Astrocyte of the cerebellum (primary cell): Measurements from ENCODE around the gene KCNMB2.
"Not testable (repeated sequence)": the region's sequence is repeated elsewhere in the genome, so short reads cannot be mapped to it uniquely, and the experiment has no call there.

ENCODE experiments used
- DNase-seq: peaks from one replicate; pipeline ENCODE4 v3.0.0-alpha.2; 2011; ENCODE audit warnings: low read depth
- H3K4me3 ChIP-seq: 2 replicates; pipeline ENCODE4 v1.5.1; 2011; ENCODE audit warnings: mild to moderate bottlenecking, low read depth, low read length, moderate library complexity
- in situ Hi-C: cut with HindIII; loops from 2 replicates; pipeline ENCODE4 v1.10.0; 2017; ENCODE audit warnings: low sequenced_read_pairs
- TF ChIP-seq, protein P1 (sequence below): IDR thresholded peaks from 2 replicates; pipeline ENCODE4 v1.5.1; 2012; ENCODE audit warnings: low read length, low read depth, moderate library complexity, mild to moderate bottlenecking; ENCODE audit errors: missing control alignments

Gene KCNMB2

DNA sequence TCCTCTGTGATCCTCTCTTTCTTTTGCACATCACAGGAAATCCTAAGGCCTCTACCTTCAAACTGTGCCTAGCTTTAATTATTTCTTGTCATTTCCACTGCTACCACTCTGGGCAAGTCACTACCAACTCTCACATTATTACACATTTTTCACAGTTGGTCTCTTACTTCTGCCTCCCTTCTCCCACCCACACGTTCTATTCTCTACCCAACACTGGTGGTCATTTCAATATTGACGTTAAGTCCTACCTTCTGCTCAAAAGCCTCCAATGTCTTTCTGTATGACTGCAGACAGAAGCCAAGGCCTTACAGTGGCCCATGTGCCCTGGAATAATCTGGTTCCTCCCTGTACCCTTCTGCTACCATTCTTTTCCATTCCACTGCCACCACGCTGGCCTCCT, 3.9 kb downstream of the KCNMB2 start:
- TF ChIP-seq, protein P1, sequence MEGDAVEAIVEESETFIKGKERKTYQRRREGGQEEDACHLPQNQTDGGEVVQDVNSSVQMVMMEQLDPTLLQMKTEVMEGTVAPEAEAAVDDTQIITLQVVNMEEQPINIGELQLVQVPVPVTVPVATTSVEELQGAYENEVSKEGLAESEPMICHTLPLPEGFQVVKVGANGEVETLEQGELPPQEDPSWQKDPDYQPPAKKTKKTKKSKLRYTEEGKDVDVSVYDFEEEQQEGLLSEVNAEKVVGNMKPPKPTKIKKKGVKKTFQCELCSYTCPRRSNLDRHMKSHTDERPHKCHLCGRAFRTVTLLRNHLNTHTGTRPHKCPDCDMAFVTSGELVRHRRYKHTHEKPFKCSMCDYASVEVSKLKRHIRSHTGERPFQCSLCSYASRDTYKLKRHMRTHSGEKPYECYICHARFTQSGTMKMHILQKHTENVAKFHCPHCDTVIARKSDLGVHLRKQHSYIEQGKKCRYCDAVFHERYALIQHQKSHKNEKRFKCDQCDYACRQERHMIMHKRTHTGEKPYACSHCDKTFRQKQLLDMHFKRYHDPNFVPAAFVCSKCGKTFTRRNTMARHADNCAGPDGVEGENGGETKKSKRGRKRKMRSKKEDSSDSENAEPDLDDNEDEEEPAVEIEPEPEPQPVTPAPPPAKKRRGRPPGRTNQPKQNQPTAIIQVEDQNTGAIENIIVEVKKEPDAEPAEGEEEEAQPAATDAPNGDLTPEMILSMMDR = no peak
- in situ Hi-C loops = no loop called here
- no peak for DNase-seq
- no peak overlapping the region for H3K4me3 ChIP-seq

DNA sequence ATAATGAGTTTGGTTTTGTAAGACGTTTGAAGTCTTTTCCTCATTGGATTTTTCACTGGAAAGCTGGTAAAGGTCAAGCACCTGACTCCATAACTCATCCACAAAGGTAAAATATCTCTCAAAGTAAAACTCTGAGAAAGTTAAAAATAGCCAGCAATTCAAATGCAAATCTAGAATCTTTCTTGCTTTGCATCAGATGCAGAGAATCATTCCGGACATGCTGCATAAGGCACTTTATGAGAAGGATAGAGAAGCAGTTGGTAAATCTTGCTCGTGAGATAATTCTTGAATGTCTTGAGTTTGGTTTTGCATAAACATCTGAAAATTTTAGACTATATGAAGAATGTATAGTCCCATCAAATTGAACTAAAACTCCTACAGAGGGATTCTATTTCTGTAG, 9.1 kb downstream of the KCNMB2 start:
- no peak overlapping the region for H3K4me3 ChIP-seq
- TF ChIP-seq, protein P1 = no peak
- in situ Hi-C loops = no loop called here
- DNase-seq = no peak

DNA sequence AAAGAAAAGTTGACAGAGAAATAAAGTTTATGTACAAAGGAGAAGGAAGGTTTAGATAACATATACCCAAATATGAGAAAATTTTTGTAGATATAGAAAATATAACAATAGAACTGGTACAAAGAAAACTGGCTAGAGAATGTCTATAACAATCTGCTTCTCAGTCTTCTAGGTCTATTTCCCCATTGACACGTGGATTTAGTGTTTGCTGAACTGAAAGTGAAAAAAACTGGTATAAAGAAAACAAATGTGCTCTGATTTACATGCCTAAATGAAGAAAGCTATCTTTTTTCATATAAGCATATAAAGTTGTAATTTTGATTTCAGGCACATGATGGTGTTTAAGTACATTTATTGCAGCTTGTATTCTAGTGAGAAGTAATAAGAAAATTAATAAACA, 9.8 kb downstream of the KCNMB2 start:
- H3K4me3 ChIP-seq = no peak overlapping the region
- in situ Hi-C loops = no loop called here
- DNase-seq = no peak
- TF ChIP-seq, protein P1 = no peak

DNA sequence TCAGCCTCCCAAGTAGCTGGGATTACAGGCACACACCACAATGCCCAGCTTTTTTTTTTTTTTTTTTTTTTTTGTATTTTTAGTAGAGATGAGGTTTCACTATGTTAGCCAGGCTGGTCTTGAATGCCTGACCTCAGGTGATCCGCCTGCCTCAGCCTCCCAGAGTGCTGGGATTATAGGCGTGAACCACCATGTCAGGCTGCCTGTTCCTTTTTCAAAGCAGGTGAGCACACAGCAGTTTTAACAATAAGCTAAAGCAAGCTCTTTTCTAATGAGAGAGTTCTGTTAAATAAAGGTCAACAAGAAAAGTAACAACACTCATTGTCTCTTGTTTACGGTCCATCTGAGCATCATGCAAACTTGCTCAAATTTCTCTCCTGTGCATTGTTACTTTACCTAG, 13.2 kb downstream of the KCNMB2 start:
- H3K4me3 ChIP-seq, DNase-seq, in situ Hi-C loops: not testable (repeated sequence)

DNA sequence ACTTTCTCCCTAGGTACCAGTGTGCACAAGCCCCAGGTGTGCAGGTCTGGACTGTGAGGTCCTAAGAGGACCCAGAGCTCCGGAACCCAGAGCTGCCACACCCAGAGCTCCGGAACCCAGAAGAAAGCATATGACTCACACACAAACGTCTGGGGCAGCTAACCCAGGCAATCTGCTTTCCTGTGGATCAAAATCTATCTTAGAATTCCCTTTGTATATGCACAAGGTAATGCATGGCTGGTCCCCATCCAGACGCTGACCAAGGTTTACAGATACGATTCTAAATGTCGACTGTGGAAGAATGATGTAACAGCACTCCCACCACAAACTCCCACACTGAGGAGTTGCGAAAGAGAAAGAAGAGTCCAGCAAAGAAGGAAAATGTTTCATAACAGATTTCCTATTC, 15.7 kb downstream of the KCNMB2 start:
- in situ Hi-C loops = no loop called here
- DNase-seq = no peak
- TF ChIP-seq, protein P1 = no peak
- H3K4me3 ChIP-seq = no peak overlapping the region

DNA sequence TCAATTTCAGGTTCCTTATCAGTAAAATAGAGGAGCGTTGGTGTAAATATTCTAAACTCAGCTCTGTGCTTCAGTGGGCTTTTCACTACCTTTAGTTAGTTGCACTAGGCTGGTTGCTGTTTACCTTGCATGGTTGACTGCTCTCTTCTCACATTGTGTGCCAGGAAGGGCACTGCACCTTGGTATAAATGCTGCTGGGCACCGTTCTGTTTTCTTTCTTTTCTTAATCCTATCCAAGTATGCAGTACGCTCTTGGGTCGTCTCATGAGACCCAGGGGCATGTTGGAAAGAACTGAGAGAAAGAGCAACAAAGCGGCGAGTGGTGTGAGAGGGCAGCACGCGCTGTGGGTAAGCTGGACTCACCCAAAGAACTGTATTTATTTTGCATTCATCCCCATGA, 22.4 kb downstream of the KCNMB2 start:
- DNase-seq = no peak
- TF ChIP-seq, protein P1 = no peak
- in situ Hi-C loops = no loop called here

DNA sequence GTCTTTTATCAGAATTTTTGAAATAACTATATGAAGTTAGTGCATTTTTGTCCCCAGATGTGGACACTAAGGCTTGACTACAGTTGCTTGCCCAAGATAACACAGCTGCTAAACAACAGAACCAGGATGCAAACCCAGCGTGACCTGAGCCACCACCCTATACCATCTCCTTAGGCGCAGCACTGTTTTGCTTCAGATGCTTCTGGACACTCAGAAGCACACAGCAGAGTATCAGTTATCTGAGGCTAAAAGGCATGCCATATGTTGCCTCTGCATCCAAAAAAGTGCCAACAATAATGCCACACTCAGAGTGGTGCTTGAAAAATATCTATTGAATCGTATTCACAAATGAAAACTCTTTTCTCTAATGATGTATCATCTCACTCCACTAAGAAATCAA, 24.5 kb downstream of the KCNMB2 start:
- TF ChIP-seq, protein P1 = no peak
- H3K4me3 ChIP-seq = no peak overlapping the region
- DNase-seq = no peak
- in situ Hi-C loops = no loop called here

More for the DNA sequence above, 22.4 kb downstream of the KCNMB2 start:
- no peak overlapping the region for H3K4me3 ChIP-seq
